Measurements from ENCODE around the gene PRPSAP1.

DNA sequence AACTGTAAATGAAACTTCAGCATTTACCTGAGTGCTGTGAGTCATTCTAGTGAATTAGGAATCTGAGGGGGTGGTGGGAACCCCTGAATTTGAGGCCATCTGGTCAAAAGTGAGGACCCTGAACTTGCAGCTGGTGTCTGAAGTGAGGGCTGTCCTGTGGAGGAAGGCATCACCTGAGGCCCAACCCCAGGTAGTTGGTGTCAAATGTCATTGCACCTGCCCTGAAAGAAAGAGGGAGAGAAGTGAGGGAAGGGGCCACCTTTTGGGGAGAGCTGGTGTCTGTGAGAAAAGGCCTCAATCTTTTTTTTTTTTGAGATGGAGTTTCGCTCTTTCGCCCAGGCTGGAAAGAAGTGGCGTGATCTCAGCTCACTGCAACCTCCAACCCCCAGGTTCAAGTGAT, 12.5 kb upstream of the PRPSAP1 start:
- TF ChIP-seq, protein P1, sequence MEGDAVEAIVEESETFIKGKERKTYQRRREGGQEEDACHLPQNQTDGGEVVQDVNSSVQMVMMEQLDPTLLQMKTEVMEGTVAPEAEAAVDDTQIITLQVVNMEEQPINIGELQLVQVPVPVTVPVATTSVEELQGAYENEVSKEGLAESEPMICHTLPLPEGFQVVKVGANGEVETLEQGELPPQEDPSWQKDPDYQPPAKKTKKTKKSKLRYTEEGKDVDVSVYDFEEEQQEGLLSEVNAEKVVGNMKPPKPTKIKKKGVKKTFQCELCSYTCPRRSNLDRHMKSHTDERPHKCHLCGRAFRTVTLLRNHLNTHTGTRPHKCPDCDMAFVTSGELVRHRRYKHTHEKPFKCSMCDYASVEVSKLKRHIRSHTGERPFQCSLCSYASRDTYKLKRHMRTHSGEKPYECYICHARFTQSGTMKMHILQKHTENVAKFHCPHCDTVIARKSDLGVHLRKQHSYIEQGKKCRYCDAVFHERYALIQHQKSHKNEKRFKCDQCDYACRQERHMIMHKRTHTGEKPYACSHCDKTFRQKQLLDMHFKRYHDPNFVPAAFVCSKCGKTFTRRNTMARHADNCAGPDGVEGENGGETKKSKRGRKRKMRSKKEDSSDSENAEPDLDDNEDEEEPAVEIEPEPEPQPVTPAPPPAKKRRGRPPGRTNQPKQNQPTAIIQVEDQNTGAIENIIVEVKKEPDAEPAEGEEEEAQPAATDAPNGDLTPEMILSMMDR (IDR thresholded peaks at IDR 0.05): no peak
- no peak for TF ChIP-seq POLR2A (IDR thresholded peaks at IDR 0.05)
